ENCODE results near the gene CTDP1. TPM values are rescaled to one million over a fixed set of nuclear protein-coding genes. Genes with fewer than 3 reads are reported as not detected.

The CTDP1 gene
- total RNA-seq, 4 donors from 2014 or later: 12.3 to 21.8 (median 16.5) TPM

GRCh38 chr18:79724299-79725080 is 44.9 kb downstream of the CTDP1 start:
- no peak for ATAC-seq
- Histone ChIP-seq H3K27me3 (no peaks in the 10 kb centered on the region), H3K4me1 (no peaks in the 10 kb centered on the region), H3K4me3 (no peak overlapping the region), H3K9me3 (peaks cover 0 to 4% (median 0%) of the 10 kb centered on the region in 3 donors), H3K27ac (no peak overlapping the region), H3K36me3 (peaks cover 0 to 36% of the 10 kb centered on the region in 2 donors)
- in situ Hi-C loops (cut with MboI; ENCODE audit: low sequenced_read_pairs in 4 of 4) (no loop called here), intact Hi-C loops (cut with DNase I; ENCODE audit: low total_unique reads) (loop anchor here (5.0 to 10.0 kb wide), 2 partner anchors 47 to 200 kb away; partner anchors contain the start of gene CTDP1)
- TF ChIP-seq CTCF (IDR thresholded peaks at IDR 0.05 in 4 of 5, conservative IDR thresholded peaks at IDR 0.05 in 1 of 5) (no peak), POLR2A (IDR thresholded peaks at IDR 0.05) (no peak)
- DNase-seq: no peak

GRCh38 chr18:79725486-79725885 is 45.9 kb downstream of the CTDP1 start:
- in situ Hi-C loops (cut with MboI; ENCODE audit: low sequenced_read_pairs in 4 of 4) (no loop called here), intact Hi-C loops (cut with DNase I; ENCODE audit: low total_unique reads) (loop anchor here (10.0 kb wide), 1 partner anchor 199 kb away; no protein-coding TSS in a partner anchor)
- Histone ChIP-seq H3K4me3 (no peak overlapping the region), H3K4me1 (no peaks in the 10 kb centered on the region), H3K27me3 (no peaks in the 10 kb centered on the region), H3K9me3 (peaks cover 0 to 5% (median 0%) of the 10 kb centered on the region in 3 donors), H3K36me3 (peaks cover 0 to 46% of the 10 kb centered on the region in 2 donors), H3K27ac (no peak overlapping the region)
- ATAC-seq (no peak), DNase-seq (no peak)
- TF ChIP-seq POLR2A (IDR thresholded peaks at IDR 0.05) (no peak), CTCF (IDR thresholded peaks at IDR 0.05 in 4 of 5, conservative IDR thresholded peaks at IDR 0.05 in 1 of 5) (no peak)

- intact Hi-C loops (cut with DNase I; ENCODE audit: low total_unique reads): loop anchor here (10.0 kb wide), 1 partner anchor 198 kb away; no protein-coding TSS in a partner anchor
- no peak for DNase-seq
Measured at GRCh38 chr18:79726721-79727120, 47.1 kb downstream of the CTDP1 start.

GRCh38 chr18:79727211-79727610 is 47.6 kb downstream of the CTDP1 start:
- Histone ChIP-seq H3K4me3 (no peak overlapping the region), H3K9me3 (peaks cover 0 to 9% (median 8%) of the 10 kb centered on the region in 3 donors), H3K27me3 (no peaks in the 10 kb centered on the region), H3K27ac (no peak overlapping the region), H3K36me3 (peaks cover 0 to 63% of the 10 kb centered on the region in 2 donors), H3K4me1 (no peaks in the 10 kb centered on the region)
- TF ChIP-seq POLR2A (IDR thresholded peaks at IDR 0.05) (no peak), CTCF (IDR thresholded peaks at IDR 0.05 in 4 of 5, conservative IDR thresholded peaks at IDR 0.05 in 1 of 5) (no peak)
- intact Hi-C loops (cut with DNase I; ENCODE audit: low total_unique reads): loop anchor here (10.0 kb wide), 1 partner anchor 198 kb away; no protein-coding TSS in a partner anchor
- ATAC-seq (no peak), DNase-seq (no peak)
- in situ Hi-C loops (cut with MboI; ENCODE audit: low sequenced_read_pairs in 4 of 4): no loop called here

More at GRCh38 chr18:79726721-79727120, 47.1 kb downstream of the CTDP1 start:
- Histone ChIP-seq H3K36me3 (peaks cover 0 to 59% of the 10 kb centered on the region in 2 donors), H3K27ac (no peak overlapping the region), H3K4me3 (no peak overlapping the region), H3K9me3 (peaks cover 0 to 9% (median 4%) of the 10 kb centered on the region in 3 donors), H3K27me3 (no peaks in the 10 kb centered on the region), H3K4me1 (no peaks in the 10 kb centered on the region)
- no peak for ATAC-seq
- TF ChIP-seq CTCF (IDR thresholded peaks at IDR 0.05 in 4 of 5, conservative IDR thresholded peaks at IDR 0.05 in 1 of 5): no peak
- no peak for TF ChIP-seq POLR2A (IDR thresholded peaks at IDR 0.05)
- in situ Hi-C loops (cut with MboI; ENCODE audit: low sequenced_read_pairs in 4 of 4): no loop called here

Data from gastrocnemius medialis (tissue), 4 donors.